Ramos (cell line): ENCODE data around the gene ADAMTSL3.
"Not testable (repeated sequence)": the region's sequence is repeated elsewhere in the genome, so short reads cannot be mapped to it uniquely, and the experiment has no call there.

Source experiments
- in situ Hi-C: fragments of 300-500 bp; cut with MboI; formaldehyde crosslinking; loops from one replicate; pipeline ENCODE4 v1.14.3; 2022; ENCODE audit warnings: low sequenced_read_pairs; ENCODE audit not compliant: unreplicated experiment

Gene ADAMTSL3

DNA sequence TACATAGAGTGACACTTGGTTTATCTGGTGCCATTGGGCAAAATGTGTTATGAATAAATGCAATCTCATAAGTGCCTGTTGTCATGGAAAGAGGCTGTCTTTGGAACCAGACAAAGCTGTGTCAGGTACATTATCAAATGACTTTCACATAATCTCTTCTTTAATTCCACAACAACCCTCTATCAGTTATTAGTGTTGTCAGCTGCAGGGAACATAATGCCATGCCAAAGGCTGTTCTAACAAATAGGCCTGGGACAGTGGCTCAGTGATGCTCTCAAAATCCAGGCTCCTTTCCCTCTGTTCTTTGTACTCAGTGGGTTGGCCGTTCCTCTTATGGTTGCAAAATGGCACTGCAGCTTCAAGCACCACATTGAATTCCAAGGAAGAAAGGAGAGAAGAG, 91.8 kb downstream of the ADAMTSL3 start:
- in situ Hi-C loops: no loop called here

DNA sequence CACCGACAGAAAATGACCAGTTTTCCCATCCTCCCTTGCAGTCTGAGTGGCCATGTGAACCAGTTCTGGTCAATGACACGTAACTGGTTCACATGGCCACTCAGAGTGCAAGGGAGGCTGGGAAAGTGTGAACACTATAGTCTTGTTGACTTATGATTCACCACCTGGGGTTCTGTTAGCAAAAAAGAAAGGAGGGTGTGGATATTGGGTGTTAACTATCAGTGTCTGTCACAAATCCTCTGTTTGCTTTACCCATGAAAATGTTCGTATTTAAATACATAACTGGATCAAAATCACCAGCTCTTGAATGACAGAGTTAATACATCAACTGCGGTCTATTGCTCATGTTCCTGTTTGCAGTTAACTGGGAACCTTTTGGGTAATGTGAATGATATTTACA, 92.3 kb downstream of the ADAMTSL3 start:
- in situ Hi-C loops: no loop called here

DNA sequence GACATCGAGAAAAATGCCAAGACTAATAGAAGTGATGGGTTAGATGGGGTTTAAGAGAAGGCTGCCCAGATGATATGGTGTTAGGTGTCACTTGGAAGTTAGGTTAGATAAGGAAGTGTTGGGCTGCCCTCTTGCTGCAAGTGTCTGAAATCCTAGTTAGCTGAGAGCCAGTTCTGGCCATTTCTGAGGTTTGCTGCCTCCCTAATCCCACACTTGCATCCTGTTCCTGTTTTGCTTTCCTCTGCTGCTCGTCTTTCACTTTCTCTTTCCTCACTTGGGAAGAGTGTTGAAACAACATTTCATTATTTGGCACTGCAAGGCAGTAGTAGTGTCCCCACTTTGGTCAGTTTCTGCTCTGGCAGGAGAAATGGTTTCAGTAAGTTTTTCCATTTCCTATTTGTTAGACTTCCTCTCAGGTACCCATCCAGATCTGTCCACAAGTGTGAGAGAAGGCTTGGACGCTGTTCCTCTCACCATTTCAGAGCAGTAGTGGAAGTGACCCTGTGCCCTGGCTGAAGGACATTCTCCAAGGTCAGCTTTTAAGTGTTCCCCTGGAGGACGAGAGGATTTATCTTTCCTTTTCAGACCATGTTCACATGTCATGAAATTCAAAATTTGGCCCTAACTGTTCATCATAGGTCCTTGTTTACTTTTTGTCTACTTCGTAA, 93.3 kb downstream of the ADAMTSL3 start:
- in situ Hi-C loops: no loop called here

DNA sequence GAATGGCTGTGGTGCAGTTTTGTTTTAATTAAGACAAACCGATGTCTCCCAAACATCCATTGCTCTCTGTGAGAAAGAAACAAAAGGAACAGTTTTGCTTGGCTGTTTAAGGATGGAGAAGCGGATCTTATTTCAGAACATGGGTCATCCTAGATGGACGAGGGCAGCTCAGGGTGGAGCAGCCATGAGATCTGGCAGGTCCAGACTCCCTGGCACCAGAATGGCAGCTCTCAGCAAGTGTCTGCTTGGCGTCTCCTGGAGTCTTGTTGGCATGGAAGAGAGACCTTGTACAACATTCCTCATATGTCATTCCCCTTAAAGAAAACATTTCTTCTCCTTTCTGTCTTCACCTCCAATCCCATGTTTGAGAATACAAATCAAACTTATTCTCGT, 93.8 kb downstream of the ADAMTSL3 start:
- in situ Hi-C loops: no loop called here

DNA sequence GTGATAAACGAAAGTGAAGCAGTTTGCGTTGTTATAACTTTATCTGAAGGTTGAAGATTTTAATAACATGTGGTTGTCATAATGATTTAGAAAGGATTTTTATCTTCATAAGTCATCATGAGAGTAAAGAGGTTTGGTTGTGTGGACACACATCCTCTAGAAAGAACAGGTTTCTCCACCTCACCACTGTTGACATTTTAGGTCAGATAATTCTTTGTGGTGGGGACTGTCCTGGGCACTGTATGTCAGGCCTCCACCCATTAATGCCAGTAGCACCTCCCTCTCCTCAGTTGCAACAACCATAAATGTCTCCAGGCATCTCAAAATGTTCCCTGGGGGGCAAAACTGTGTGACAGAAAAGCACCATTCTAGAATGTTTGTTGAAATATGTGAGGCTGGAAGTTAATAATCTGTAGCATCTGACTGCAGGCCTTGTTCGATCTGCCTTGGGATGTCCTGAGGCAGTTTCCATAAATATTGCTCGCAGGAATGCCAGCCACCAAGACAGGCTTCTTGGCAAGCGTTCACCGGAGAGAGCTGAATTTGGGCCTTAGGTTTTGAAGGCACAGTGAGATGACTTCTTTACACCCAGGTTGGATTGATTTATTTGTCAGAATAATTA, 100.1 kb downstream of the ADAMTSL3 start:
- in situ Hi-C loops: no loop called here

DNA sequence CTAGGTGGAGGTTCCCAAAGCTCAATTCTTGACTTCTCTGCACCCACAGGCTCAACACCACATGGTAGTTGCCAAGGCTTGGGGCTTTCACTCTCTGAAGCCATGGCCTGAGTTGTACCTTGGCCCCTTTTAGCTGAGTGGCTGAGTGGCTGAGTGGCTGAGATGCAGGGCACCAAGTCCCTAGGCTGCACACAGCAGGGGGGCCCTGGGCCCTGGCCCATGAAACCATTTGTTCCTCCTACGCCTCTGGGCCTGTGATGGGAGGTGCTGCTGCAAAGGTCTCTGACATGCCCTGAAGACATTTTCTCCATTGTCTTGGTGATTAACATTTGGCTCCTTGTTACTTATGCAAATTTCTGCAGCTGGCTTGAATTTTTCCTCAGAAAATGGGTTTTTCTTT, 103.4 kb downstream of the ADAMTSL3 start:
- in situ Hi-C loops: not testable (repeated sequence)

DNA sequence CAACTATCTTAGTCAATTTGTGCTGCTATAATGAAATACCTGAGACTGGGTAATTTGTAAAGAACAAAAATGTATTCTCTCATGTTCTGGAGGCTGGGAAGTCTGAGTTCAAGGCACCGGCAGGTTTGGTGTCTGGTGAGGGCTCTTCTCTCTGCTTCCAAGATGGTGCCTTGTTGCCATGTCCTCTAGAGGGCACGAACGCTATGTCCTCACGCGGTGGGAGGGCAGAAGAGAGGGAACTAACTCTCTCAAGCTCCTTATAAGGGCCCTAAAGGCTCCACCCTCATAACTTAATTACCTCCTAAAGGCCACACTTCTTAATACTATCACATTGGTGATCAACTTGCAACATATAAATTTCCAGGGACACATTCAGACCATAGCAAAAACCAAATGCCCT, 108.4 kb downstream of the ADAMTSL3 start:
- in situ Hi-C loops: no loop called here

DNA sequence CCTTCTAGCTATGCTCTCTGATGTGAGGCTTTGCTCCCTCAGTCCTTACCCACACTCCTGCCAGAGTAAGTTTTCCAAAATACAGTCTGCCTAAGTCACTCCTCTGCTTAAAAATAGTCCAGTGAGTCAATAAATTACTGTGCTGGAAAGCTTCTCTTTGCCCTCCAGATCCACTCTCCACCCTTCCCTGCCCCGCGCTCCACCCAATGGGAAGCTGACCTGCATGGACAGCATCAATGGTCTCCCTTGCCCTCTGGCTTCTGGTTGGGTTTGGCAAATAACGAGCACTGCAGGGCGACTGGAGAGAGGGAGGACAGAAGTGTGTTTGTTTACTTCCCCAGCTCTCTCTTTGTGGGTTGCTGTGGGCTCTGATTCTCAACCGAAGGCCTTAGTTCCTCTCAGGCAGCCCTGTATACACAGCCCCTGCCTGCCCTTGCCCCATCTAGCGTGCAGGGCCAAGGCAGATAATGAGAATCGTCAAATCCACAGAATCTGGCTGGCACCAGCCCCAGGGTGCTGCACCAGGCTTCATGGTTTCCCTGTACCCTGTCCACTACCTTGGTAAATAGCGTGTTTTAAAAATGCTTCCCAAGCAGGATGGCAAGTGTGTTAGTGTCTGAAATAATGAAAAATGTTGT, 110.4 kb downstream of the ADAMTSL3 start:
- in situ Hi-C loops: no loop called here

DNA sequence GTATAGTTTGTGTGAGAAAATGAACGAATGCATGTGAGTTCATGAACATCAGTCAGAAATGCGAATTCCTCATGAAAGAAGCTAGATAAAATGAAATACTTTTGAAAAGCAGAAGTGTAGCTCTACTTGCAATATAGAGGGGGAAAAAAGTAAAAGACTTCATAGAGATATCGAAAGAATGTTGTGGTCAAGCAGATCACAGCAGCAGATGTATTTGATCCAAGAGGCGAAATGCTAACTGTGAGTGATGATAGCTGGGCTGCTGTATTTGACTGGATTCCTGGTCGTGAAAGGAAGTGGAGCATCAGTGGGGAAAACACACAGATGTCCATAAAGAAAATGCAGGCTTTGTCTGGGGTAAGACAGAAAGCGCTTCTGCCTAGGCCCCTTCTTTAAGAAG, 112.4 kb downstream of the ADAMTSL3 start:
- in situ Hi-C loops: no loop called here

DNA sequence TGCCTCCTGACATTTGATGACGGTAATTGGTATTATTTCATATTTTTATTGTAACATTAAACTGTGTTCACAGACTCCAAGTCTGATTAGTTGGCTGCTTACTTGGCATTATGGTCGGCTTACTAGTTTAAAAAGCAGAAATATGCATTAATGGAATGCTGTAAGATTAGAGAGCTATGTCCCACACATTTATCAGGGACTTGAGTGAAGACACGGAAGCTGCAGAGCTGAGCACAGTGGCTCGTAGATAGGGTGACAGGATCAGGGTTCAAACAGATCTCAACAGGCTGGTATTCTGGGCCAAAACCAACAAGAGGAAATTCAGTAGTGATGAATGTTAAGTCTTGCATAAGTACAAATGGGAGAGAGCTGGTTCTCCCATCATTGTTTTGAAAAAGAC, 113.8 kb downstream of the ADAMTSL3 start:
- in situ Hi-C loops: no loop called here

DNA sequence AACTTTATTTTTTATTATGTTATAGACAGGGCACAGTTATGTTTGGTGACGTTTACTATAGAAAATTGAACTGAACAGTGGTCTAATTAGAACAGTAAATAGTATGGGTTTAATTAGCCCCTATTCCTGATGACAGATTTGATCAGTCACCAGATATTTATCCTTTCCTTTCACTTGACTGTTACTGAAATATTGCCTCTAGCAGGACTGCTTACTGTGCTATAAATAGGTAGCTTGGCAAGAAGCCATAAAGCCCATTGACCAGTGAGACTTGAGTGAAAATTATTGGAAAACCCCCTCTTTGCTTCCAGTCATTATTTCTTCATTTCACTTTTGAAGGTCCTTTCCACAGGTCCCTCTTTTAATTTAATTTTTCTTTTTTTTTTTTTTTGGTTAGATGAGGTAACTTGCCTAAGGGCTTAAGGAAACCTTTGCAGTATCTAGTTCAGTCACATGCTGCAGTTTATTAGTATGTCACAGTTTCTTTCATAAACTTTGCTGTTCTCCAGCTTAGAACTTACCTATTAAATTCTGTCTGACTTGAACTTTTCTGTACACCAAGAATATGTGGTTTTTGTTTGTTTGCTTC, 115.6 kb downstream of the ADAMTSL3 start:
- in situ Hi-C loops: no loop called here

DNA sequence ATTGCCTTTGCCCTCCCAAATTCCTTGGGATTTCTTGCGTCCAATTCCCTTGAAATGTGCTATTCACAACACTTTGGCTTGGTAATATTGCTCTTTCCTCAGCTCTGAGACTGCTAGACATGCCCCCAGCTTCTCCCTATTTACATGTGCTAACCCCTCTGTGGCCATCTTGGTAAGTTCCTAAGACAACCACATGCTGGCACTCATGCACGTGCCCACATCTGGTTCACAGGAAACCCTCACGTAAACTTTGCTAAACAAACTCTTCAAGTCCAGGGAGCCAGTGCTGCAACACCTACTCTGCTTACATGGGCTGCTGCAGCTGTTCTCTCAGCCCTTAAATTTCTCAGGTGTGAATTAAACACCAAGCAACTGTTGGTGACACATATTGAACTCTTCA, 121.8 kb downstream of the ADAMTSL3 start:
- in situ Hi-C loops: no loop called here

DNA sequence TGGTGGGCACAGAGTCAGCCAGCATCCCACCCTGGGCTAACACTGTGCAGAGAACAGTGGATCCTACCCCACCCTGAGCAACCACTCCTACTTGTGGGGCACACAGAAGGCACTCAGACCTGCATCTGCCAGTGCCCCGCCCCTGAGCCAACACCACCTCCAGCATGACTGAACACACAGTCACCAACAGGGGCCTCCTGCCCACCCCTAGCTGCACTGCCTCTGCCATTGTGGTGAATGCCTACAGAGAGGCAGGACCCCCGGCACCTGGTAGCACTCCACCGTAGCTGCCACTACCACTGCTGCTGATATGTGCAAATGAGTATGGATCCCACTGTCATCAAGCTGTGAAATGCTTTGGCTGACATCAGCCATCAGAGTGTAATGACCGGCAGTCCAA, 123.1 kb downstream of the ADAMTSL3 start:
- in situ Hi-C loops: no loop called here

DNA sequence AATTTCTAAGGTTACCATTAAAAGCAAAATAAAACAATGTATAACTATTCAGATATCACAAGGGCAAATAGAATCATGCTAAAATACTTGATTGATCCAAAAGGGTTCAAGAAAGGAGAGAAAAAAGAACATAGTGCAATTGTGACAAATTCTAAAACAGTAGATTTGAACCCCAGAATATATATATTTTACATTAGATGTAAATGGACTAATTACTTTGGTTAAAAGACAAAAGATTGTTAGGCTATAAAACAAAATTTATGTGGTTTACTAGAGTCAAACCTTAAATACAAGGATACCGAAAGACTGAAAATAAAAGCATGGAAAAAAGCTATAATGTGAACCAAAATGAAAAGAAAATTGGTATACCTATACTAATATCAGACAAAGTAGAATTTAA, 129.3 kb downstream of the ADAMTSL3 start:
- in situ Hi-C loops: no loop called here

DNA sequence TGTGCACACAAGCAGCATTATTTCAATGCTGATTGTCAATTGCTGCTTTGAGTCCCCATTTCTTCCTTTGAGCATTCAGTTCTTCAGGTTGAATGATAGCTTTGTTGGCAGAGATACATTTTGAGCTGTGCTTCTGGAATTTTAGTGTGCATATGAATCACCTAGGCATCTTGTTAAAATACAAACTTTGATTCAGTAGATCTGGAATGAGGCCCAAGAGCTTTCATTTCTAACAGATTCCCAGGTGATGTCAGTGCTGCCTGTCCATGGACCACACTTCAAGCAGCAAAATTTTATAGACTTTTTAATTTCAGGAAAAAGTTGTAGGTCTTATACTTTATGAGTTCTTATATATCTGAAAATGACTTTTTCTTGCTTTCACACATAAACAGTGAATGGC, 131.1 kb downstream of the ADAMTSL3 start:
- in situ Hi-C loops: no loop called here

DNA sequence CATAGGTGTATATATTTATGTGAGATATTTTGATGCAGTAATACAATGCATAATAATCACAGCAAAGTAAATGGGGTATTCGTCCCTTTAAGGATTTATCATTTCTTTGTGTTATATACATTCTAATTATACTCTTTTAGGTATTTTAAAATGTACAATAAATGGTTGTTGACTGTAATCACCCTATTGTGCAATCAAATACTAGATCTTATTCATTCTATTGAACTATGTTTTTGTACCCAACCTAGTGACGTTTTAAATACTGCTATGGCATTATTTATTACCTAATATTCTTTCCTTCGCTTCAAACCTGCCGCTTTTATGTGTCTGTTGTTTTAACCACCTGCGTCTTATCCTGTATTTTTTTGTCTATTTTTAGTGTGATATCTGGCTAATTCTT, 132.4 kb downstream of the ADAMTSL3 start:
- in situ Hi-C loops: no loop called here

DNA sequence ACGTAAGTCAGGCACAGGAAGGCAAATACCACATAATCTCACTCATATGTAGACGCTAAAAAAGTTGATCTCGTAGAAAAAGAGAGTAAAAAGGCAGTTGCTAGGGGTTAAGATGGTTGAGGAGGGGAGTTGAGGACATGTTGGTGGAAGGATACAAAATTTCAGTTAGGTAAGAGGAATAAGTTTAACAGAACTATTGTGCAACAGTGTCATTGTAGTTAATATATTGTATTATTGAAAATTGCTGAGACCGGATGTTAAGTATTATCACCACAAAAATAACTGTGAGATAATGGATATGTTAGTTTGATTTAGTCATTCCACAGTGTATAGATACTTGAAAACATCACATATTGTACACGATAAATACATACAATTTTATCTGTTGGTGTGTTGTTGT, 139.1 kb downstream of the ADAMTSL3 start:
- in situ Hi-C loops: no loop called here

DNA sequence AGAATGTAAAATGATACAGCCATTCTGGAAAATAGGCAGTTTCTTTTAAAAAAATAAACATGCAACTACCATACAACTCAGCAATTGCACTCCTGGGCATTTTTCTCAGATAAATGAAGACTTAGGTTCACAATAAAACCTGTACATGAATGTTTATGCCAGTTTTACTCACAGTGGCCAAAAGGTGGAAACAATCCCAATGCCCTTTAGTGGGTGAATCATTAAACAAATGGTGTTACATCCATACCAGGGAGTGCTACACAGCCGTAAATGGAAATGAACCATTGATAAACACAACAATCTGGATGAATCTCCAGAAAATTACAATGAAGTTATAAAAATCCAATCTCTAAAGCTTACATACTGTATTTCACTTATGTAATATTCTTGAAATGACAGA, 140.3 kb downstream of the ADAMTSL3 start:
- in situ Hi-C loops: no loop called here

DNA sequence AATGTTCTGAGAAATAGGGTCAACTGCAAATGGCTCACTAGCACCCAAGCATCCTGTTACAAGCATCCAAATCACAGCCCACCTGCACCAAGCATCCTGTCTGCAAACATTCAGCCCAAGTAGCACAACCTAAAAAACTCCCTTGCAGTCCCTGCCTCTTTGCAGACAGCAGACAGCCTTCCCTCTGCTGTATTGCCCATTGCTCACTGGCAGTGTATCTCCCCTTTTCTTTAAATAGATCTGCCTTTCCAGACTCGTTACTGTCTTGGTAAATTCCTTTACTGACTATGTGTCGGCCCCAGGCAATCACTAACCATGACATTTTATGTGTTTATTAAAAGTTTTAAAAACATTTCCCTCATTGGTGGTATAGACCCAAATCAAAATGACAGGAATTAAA, 155.4 kb downstream of the ADAMTSL3 start:
- in situ Hi-C loops: no loop called here

DNA sequence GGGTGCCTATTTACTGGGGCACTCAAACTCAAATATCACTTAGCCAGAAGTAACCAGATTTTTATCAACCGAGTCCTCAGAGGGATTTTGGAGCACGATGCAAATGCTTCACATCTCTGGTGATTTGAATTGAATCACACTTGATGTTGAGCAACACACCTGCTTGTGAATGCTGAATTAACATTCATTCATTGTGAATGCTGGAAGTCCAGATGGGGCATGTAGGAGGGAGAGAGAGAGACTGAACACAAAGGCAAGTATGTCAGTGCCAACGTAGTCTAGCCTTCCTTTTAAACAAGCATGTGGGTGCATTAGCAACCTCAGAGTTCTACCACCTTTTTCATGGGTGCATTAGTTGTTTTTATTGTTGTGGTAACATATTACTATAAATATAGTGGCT, 156.2 kb downstream of the ADAMTSL3 start:
- in situ Hi-C loops: no loop called here

DNA sequence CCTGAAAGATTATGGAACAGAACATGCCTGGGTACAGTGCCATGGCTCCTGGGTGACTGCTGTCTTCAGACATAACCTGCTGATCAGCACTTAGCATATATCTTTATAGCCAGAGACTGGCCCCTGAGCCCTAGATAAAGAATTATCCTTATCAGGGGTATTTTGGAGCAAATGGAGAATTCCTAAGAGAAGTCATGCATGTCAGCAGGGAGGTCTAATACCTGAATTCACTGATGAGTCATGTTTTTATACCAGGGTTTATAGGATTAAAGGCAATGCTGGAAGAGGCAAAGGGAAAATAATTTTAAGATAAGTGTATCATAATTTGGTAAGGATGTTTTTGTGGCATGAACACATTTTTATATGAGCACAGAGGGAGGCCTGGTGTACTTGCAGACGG, 159.8 kb downstream of the ADAMTSL3 start:
- in situ Hi-C loops: no loop called here

DNA sequence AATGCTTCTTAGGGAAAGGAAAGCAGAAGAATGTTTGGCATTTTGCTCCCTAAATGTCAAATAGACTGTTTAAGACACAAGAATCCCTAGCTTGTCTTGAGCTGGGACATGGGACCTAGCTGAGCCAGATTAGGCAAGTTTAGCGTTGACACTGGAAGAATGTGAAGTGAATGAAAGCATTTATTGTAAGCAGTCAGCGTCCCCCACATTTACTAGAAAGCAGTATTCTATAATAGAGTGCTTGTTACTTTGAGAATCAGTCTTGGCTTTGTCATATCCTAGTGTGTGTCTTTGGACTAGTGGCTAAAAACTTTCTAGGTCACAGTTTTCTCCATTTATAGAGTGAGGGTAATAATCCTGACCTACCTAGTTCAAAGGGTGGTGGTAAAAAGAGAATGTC, 161.6 kb downstream of the ADAMTSL3 start:
- in situ Hi-C loops: no loop called here
